ENCODE results near the gene SAFB2. TPM values are rescaled to one million over a fixed set of nuclear protein-coding genes. Genes with fewer than 3 reads are reported as not detected.
A peak's percentile ranks its signal among the peaks of the same experiment; 100 is the strongest.

The SAFB2 gene
- total RNA-seq, 2 donors from 2014 or later = 126 to 159 TPM

DNA sequence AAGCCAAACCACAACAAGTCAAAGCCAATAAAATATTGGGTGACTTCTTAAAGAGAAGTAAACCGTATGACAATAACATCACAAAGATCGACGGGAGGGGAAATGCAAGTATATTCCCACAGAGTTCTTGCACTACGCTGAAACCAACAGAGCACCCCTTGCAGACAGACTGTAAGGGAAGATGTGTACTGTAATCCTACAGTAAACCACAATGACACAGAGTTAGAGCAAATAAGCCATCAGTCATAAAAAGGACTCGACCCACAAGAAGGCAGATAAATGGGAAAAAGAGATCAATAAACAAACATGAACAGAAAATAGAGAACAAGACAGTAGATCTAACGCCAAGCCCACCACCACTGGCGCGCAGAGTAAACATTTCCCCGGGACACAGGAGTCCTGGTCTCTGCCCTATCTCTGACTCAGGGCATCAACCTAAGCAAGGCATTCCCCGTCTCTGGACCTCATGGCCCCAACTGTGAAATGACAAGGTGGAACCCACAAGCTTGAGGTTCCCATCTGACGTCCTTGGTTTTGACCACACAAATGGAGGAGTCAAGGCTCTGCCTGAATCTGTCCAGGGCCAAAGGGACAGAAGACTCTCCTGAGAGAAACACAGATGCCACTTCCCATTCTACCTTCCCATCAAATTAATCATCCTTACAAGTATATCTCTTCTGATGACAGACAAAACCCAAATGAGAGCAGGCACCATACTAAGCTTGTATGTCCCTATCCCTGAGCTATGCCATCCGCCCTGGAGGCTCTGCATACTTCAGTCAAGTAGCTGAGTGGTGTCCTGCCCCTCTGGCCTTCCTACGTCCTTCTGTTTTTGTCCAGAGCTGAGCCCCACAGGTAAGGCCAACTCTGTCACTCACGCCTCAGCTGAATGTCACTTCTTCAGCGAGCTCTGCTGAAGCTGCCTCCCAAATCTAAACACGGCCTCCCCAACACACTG lies 15.0 kb downstream of the SAFB2 start:
- H3K36me3 Mint-ChIP-seq (ENCODE audit: low read depth) = peaks cover 95% of the 10 kb centered on the region
- no peak overlapping the region for H3K4me3 Mint-ChIP-seq
- no peaks in the 10 kb centered on the region for H3K27me3 Mint-ChIP-seq
- ATAC-seq (replicated peaks) = peak; percentile 37
- H3K9me3 Mint-ChIP-seq = no peaks in the 10 kb centered on the region
- H3K27ac Mint-ChIP-seq = peak overlapping the region; percentile 18
- H3K4me1 Mint-ChIP-seq = peaks cover 10% of the 10 kb centered on the region

DNA sequence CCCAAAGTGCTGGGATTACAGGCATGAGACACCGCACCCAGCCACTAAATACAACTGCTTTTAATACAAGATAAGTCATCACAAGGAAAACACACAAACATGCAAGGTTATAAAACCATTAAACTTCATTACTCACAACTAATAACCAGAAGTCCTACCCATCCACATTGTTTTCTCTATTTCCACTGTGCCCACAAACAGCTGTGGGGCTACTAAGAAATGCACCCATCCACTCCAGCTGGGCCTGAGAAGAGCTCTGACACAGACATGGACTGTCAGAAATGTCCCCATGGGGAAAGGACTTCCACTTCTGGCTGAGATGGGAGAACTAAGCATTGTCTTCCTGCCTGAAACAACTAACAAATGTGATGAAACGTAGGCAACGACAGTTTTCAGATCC lies 17.2 kb downstream of the SAFB2 start:
- Mint-ChIP-seq H3K4me3 (no peak overlapping the region), H3K4me1 (peaks cover 10% of the 10 kb centered on the region), H3K27me3 (no peaks in the 10 kb centered on the region), H3K27ac (peak overlapping the region; percentile 66), H3K36me3 (ENCODE audit: low read depth) (peaks cover 100% of the 10 kb centered on the region), H3K9me3 (no peaks in the 10 kb centered on the region)
- no peak for ATAC-seq (replicated peaks)

DNA sequence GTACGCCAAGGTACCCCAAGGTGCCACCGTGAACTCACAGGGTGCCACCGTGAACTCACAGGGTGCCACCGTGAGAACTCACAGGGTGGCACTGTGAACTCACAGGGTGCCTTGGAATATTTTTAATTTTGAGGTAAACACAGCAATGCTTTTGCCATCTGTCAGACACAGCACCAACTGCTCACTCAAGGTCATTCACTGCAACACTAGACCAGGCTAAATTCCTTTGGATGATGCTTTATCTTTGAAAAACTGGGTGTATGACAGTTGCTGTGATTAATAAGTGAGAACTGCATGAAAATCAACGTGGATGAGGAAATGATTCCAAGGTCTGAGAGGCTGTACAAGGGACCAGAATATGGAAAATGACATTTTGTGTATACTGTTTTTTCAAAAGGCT lies 18.9 kb downstream of the SAFB2 start:
- no peak overlapping the region for H3K27ac Mint-ChIP-seq
- H3K27me3 Mint-ChIP-seq = no peaks in the 10 kb centered on the region
- no peaks in the 10 kb centered on the region for H3K9me3 Mint-ChIP-seq
- peaks cover 14% of the 10 kb centered on the region for H3K4me1 Mint-ChIP-seq
- H3K4me3 Mint-ChIP-seq = no peak overlapping the region
- ATAC-seq (replicated peaks) = no peak
- peaks cover 100% of the 10 kb centered on the region for H3K36me3 Mint-ChIP-seq (ENCODE audit: low read depth)

DNA sequence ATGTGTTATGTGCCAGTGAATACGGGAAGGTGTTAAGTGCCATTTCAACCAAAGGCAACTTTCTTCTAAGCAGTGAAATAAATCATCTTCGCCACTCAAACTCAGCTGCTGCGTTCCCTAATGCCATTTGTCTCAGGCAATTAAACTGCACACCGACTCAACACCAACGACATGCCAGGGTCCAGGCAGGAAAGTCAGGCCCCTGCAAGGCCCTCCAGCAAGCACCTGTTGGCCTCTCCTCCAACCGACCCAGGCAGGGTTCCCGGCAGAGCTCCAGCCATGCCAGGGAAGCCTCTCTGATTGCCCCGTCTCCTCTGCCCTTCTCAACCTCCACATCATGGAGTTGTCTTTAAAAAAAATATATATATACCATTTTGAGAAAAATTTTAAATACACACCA lies 21.8 kb downstream of the SAFB2 start:
- Mint-ChIP-seq H3K36me3 (ENCODE audit: low read depth) (peaks cover 100% of the 10 kb centered on the region), H3K27ac (no peak overlapping the region), H3K4me1 (peaks cover 9% of the 10 kb centered on the region), H3K4me3 (no peak overlapping the region), H3K9me3 (no peaks in the 10 kb centered on the region), H3K27me3 (no peaks in the 10 kb centered on the region)
- no peak for ATAC-seq (replicated peaks)

DNA sequence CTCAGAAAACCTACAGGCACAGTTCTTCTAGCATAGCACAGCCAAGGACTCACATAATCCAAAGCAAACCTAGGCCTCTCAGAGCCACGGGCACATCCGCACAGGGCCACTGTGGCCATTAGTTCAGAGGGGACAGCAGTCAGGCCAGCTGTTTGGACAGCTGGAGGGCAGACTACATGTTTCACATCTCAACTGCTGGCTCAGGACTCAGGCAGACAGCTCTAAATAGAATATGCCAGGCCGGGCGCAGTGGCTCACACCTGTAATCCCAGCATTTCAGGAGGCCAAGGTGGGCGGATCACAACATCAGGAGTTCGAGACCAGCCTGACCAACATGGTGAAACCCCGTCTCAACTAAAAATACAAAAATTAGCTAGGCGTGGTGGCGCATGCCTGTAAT lies 26.8 kb downstream of the SAFB2 start:
- Mint-ChIP-seq H3K27ac (peak overlapping the region; percentile 49), H3K27me3 (no peaks in the 10 kb centered on the region), H3K9me3 (no peaks in the 10 kb centered on the region), H3K36me3 (ENCODE audit: low read depth) (peaks cover 100% of the 10 kb centered on the region), H3K4me3 (no peak overlapping the region), H3K4me1 (peaks cover 7% of the 10 kb centered on the region)
- no peak for ATAC-seq (replicated peaks)

DNA sequence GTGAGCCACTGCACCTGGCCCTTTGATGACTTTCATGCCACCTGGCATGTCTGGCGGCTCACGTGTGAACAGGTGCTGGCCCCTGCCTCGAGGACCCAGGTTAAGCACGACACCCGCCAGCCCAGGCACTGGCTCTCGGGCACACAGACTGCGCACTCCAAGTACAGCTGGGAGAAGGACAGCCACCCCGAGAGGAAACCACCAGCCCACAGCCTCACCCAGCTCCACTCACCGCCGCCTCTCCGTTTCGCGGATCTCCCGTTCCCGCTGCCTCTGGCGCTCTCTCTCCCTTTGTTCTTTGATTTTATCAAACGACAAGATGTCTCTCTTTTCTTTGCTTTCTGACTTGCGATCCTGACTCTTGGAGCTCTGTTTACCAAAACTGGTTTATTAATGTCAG lies 27.4 kb downstream of the SAFB2 start:
- H3K27me3 Mint-ChIP-seq = no peaks in the 10 kb centered on the region
- ATAC-seq (replicated peaks) = no peak
- peaks cover 100% of the 10 kb centered on the region for H3K36me3 Mint-ChIP-seq (ENCODE audit: low read depth)
- H3K9me3 Mint-ChIP-seq = no peaks in the 10 kb centered on the region
- H3K4me1 Mint-ChIP-seq = peaks cover 5% of the 10 kb centered on the region
- peak overlapping the region; percentile 49 for H3K27ac Mint-ChIP-seq
- H3K4me3 Mint-ChIP-seq = no peak overlapping the region

DNA sequence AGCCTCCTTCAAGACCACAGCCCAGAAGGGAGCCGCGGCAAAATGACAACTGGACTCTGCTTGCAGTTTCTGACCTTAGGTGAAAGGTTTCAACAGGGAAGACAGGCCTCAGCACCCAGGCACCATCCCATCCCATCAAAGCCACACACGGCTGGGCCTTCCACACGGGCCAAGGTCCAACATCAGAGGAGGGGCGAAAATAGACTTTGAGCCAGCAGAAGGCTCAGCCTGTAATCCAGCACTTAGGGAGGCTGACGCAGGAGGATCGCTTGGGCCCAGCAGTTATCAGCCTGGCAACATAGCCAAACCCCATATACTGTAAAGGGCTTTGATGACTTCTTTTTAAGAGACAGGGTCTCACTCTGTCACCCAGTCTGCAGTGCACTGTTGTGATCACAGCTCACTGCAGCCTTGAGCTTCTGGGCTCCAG lies 28.0 kb downstream of the SAFB2 start:
- Mint-ChIP-seq H3K4me1 (peaks cover 4% of the 10 kb centered on the region), H3K4me3 (no peak overlapping the region), H3K27me3 (no peaks in the 10 kb centered on the region), H3K27ac (no peak overlapping the region), H3K9me3 (no peaks in the 10 kb centered on the region), H3K36me3 (ENCODE audit: low read depth) (peaks cover 99% of the 10 kb centered on the region)
- ATAC-seq (replicated peaks) = no peak

DNA sequence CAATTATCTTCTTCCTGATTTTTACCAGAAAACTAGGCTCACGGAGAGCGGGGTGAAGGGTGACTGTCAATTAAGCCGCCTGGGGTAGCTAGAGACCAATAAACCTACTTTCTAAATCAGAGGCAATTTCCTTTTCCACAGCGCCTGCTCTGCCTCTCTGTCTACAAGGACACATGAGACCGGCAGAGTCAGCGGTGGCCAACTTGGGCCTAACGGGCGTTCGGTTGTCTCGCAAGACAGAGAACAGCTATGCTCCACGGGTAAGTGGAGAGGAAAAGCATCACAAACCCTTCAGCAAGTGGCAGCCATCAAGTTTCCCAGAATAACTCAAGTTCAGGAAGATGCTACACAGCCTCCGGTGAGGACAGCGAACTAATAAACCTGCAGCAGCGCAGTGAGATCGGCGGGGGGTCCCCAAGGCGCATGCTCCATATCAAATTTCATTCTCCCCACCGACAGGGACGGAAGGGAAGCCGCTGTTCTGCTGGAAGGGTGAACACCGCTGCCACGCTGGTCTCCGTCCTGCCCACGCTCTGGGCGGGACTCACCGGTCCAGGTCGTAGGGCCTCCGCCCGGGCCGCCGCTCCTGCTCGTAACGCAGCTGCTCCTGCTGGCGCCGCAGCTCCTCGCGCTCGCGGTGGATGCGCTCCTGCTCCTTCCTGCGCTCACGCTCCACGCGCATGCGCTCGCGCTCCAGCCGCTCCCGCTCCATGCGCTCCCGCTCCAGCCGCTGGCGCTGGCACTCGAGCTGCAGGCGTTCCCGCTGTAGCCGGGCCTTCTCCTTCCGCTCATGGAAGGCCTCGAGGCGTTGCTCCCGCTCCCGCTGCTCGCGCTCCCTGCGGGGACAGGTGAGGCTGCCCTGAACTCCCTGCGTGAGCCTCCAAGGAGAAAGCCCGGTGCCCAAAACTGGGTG lies 29.0 kb downstream of the SAFB2 start:
- H3K4me3 Mint-ChIP-seq = no peak overlapping the region
- H3K27me3 Mint-ChIP-seq = no peaks in the 10 kb centered on the region
- ATAC-seq (replicated peaks) = no peak
- peaks cover 99% of the 10 kb centered on the region for H3K36me3 Mint-ChIP-seq (ENCODE audit: low read depth)
- H3K9me3 Mint-ChIP-seq = no peaks in the 10 kb centered on the region
- H3K4me1 Mint-ChIP-seq = peaks cover 4% of the 10 kb centered on the region
- no peak overlapping the region for H3K27ac Mint-ChIP-seq

DNA sequence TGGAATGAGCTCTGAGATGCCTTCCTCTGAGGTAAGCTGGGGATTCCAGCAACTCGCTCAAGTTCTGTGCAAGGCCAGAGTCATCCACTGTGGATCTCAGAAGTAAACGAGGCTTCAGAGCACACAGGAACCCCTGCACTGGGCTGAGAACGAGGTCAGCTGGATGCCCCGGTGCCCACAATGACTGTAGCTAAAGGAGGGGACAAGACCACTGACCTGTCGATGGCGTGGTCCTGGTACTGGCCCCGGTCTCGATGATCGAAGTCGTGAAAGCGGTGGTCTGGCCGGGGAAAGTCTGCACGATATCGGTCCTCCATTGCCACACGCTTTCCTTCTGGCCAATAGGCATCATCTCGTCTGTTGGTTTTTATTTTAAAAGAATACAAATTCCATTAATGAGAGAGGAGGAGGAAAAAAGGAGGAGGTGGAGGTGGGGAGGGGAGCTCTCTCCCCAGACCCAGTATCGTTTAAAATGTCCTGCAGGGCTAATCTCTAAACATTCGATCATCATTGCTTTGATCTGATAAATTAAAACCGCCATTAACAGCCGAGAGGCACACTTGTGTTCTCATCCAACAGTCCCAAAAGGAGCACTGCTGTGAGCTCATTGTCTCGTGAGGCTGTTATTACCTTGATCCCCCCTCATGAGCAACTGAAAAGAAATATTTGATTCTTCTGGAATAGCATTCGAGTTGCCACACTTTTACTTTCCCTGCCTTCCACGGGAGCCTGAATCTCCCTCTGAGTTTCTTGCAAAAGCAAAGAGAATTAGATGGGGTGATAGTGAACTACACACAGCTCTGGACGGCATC lies 29.8 kb downstream of the SAFB2 start:
- Mint-ChIP-seq H3K4me1 (peaks cover 4% of the 10 kb centered on the region), H3K27me3 (no peaks in the 10 kb centered on the region), H3K4me3 (no peak overlapping the region), H3K36me3 (ENCODE audit: low read depth) (peaks cover 99% of the 10 kb centered on the region), H3K9me3 (no peaks in the 10 kb centered on the region), H3K27ac (no peak overlapping the region)
- no peak for ATAC-seq (replicated peaks)

DNA sequence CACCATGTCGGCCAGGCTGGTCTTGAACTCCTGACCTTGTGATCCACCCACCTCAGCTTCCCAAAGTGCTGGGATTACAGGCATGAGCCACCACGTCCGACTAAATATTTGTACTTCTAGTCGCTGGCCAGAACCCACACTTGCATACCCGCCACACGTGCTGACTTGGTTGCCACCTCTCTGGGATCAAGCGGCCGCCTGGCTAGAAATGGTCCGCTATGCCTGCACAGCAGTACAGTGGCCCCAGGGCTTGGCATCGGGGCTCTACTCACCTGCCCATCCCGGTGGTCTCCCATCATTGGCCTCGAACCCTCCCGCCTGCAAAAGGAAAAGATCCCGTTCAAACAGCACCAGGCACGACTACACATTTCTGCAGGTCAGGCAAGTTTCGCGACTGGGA lies 31.1 kb downstream of the SAFB2 start:
- Mint-ChIP-seq H3K27ac (no peak overlapping the region), H3K9me3 (no peaks in the 10 kb centered on the region), H3K4me3 (no peak overlapping the region), H3K4me1 (peaks cover 8% of the 10 kb centered on the region), H3K27me3 (no peaks in the 10 kb centered on the region), H3K36me3 (ENCODE audit: low read depth) (peaks cover 99% of the 10 kb centered on the region)
- no peak for ATAC-seq (replicated peaks)

DNA sequence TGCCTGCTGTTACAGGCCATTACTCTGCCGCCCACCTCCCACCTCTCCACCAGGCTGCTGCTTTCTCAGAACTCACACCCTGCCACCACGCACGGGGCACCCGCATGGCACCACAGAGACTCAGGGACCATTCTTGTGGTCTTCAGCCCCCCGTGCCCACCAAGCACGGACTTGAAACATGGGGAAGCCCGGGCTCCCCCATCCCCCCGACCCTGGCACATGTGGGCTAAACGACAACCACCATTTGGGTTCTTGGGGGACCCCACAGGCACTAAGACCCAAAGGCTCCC lies 31.8 kb downstream of the SAFB2 start:
- peaks cover 95% of the 10 kb centered on the region for H3K36me3 Mint-ChIP-seq (ENCODE audit: low read depth)

DNA sequence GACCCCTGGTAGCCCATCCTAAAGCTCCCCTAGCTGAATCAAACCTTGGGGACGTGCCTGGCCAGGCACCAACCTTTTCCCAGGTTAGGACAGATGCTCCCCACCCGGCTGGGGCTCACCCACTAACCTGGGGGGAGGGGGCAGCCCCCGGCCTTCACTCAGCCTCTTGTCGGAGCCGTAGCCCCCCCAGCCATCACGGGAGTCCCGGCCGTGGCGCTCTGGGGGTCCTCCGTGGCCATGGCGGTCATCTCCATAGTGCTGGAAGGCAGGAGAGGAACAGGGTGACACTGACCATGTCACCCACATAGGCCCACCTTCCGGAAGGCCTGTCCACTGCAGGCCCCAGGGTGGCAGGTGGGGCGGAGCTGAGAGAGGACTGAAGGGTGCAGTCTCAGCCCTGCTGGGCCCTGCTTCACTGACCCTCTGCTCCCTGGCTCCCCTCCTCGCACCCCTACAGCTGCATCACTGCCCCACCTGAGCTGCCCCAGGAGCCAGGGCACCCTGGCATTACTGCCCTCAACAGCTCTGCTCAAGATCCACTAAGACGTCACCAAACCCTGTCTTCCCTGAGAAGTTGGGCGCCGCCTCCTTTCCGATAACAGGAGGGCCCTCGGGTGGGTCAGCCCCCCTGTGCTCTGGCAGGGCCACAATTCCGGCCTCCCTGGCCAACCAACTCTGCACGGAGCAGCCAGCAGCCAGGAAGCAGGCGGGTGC lies 32.3 kb downstream of the SAFB2 start:
- Mint-ChIP-seq H3K4me1 (peaks cover 11% of the 10 kb centered on the region), H3K27me3 (no peaks in the 10 kb centered on the region), H3K27ac (no peak overlapping the region), H3K36me3 (ENCODE audit: low read depth) (peaks cover 95% of the 10 kb centered on the region), H3K9me3 (no peaks in the 10 kb centered on the region), H3K4me3 (no peak overlapping the region)
- no peak for ATAC-seq (replicated peaks)

More for the DNA sequence above, 31.8 kb downstream of the SAFB2 start:
- Mint-ChIP-seq H3K4me1 (peaks cover 9% of the 10 kb centered on the region), H3K27ac (no peak overlapping the region), H3K27me3 (no peaks in the 10 kb centered on the region), H3K4me3 (no peak overlapping the region), H3K9me3 (no peaks in the 10 kb centered on the region)
- ATAC-seq (replicated peaks) = no peak

DNA sequence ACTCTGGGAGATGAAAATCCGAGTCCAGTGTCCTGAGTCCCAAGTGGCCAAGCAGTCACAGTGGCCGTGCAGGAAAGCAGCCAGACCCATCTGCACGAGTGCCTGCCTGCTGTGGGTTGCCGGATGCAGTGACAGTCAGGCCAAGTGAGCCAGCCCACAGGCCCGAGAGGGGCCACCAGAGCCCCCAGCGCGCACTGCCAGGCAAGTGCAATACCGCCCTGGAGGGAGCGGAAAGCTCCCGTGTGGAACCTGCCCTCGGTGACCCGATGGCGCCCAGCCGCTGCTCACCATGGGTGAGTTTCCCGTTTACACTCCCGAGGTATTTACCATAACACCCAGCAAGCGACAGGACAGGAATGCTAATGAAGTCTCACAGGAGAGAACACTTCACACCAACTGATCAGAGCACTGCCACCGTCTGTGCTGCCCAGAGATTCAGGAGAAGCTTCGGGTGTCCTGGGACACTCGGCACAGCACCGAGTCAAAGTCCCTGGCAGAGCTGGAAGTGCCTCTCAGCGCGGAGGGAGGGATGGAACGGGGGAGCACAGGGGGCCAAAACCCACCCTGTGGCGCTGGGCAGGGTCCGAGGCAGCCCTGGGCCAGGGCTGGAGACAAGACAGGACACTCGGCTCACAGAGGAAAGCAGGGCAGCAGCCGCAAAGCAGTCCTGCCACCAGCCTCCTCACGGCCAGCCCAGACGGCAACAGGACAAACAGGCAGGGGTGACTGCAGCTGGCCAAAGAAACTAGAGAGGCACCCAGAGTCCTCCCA lies 33.5 kb downstream of the SAFB2 start:
- Mint-ChIP-seq H3K4me1 (peaks cover 9% of the 10 kb centered on the region), H3K9me3 (no peaks in the 10 kb centered on the region), H3K27me3 (no peaks in the 10 kb centered on the region), H3K36me3 (ENCODE audit: low read depth) (peaks cover 84% of the 10 kb centered on the region), H3K27ac (no peak overlapping the region), H3K4me3 (no peak overlapping the region)
- ATAC-seq (replicated peaks) = no peak

Data from activated T-helper 17 cell treated with anti-CD3 and anti-CD28 coated beads, Interleukin-2, amount 50 U/mL, for 72 hours (primary cell).